ENCODE results near the gene PSEN2. TPM values are rescaled to one million over a fixed set of nuclear protein-coding genes. Genes with fewer than 3 reads are reported as not detected.
A peak's percentile ranks its signal among the peaks of the same experiment; 100 is the strongest.

PSEN2 gene
- total RNA-seq, 1 donor from 2014 or later = 42.7 TPM

GRCh38 chr1:226864311-226864710, 6.1 kb upstream of the PSEN2 start:
- DNase-seq (ENCODE audit: low read depth in 2 of 2) = no peak

- no peak for DNase-seq (ENCODE audit: low read depth in 2 of 2)
Measured at GRCh38 chr1:226865590-226865989, 4.8 kb upstream of the PSEN2 start.

- DNase-seq (ENCODE audit: low read depth in 2 of 2) = no peak
Measured at GRCh38 chr1:226867461-226868054, 2.9 kb upstream of the PSEN2 start.

GRCh38 chr1:226868726-226869125, 1.7 kb upstream of the PSEN2 start:
- DNase-seq (ENCODE audit: low read depth in 2 of 2) = no peak

GRCh38 chr1:226870026-226870400, 403 bp upstream of the PSEN2 start:
- DNase-seq (ENCODE audit: low read depth in 2 of 2) = no peak

- no peak for DNase-seq (ENCODE audit: low read depth in 2 of 2)
Measured at GRCh38 chr1:226871636-226872327, 1.4 kb downstream of the PSEN2 start.

- peak; percentile 75 to 87 for DNase-seq (ENCODE audit: low read depth in 2 of 2)
Measured at GRCh38 chr1:226872437-226872836, 2.0 kb downstream of the PSEN2 start.

GRCh38 chr1:226873771-226874578, 3.6 kb downstream of the PSEN2 start:
- DNase-seq (ENCODE audit: low read depth in 2 of 2) = peak in 1 of 2 donors; percentile 28

- no peak for DNase-seq (ENCODE audit: low read depth in 2 of 2)
Measured at GRCh38 chr1:226874579-226875425, 4.4 kb downstream of the PSEN2 start.

GRCh38 chr1:226875641-226876295, 5.4 kb downstream of the PSEN2 start:
- DNase-seq (ENCODE audit: low read depth in 2 of 2) = no peak

- no peak for DNase-seq (ENCODE audit: low read depth in 2 of 2)
Measured at GRCh38 chr1:226877669-226878068, 7.3 kb downstream of the PSEN2 start.

- no peak for DNase-seq (ENCODE audit: low read depth in 2 of 2)
Measured at GRCh38 chr1:226880372-226881287, 10.2 kb downstream of the PSEN2 start.

GRCh38 chr1:226881515-226882185, 11.2 kb downstream of the PSEN2 start:
- no peak for DNase-seq (ENCODE audit: low read depth in 2 of 2)

- DNase-seq (ENCODE audit: low read depth in 2 of 2) = no peak
Measured at GRCh38 chr1:226882187-226882586, 11.8 kb downstream of the PSEN2 start.

- no peak for DNase-seq (ENCODE audit: low read depth in 2 of 2)
Measured at GRCh38 chr1:226882631-226883409, 12.4 kb downstream of the PSEN2 start.

- DNase-seq (ENCODE audit: low read depth in 2 of 2) = no peak
Measured at GRCh38 chr1:226883630-226884029, 13.2 kb downstream of the PSEN2 start.

GRCh38 chr1:226884116-226884625, 13.8 kb downstream of the PSEN2 start:
- no peak for DNase-seq (ENCODE audit: low read depth in 2 of 2)

Measured in dermis microvascular lymphatic vessel endothelial cell (primary cell).